DND-41 (cell line): ENCODE measurements around the gene TTC29.
"Not testable (repeated sequence)": the region's sequence is repeated elsewhere in the genome, so short reads cannot be mapped to it uniquely, and the experiment has no call there.

Experiments
- ATAC-seq: fragments of 200-7000 bp; cut with Tn5 transposase; 3 replicates; pipeline ENCODE4 v1.9.1; 2021; ENCODE audit warnings: low read depth; ENCODE audit not compliant: insufficient read depth
- DNase-seq: peaks from one replicate; pipeline ENCODE4 v3.0.0-alpha.2; 2020
- H2AFZ ChIP-seq: 2 replicates; pipeline ENCODE4 v1.6.0; 2012; ENCODE audit warnings: low read depth, low read length
- H3K27ac ChIP-seq: 2 replicates; pipeline ENCODE4 v1.5.1; 2012; ENCODE audit warnings: low read length, inconsistent platforms
- H3K27me3 ChIP-seq: fragments of 200-600 bp; sonication (generic); 2 replicates; pipeline ENCODE4 v1.6.0; 2012; ENCODE audit warnings: low read length, mild to moderate bottlenecking, inconsistent platforms; ENCODE audit not compliant: insufficient read depth, poor library complexity
- H3K36me3 ChIP-seq: 2 replicates; pipeline ENCODE4 v1.5.1; 2012; ENCODE audit warnings: low read length, inconsistent platforms; ENCODE audit not compliant: insufficient read depth
- H3K4me1 ChIP-seq: 2 replicates; pipeline ENCODE4 v1.5.1; 2012; ENCODE audit warnings: mild to moderate bottlenecking, low read length; ENCODE audit not compliant: insufficient read depth
- H3K4me2 ChIP-seq: 2 replicates; pipeline ENCODE4 v1.6.0; 2012; ENCODE audit warnings: mild to moderate bottlenecking, moderate library complexity, low read length, inconsistent platforms; ENCODE audit not compliant: insufficient read depth
- H3K4me3 ChIP-seq, 2 experiments: fragments of 200-600 bp in 1 of 2; shearing (Covaris generic) in 1 of 2; 2 replicates each; pipeline ENCODE4 v1.5.1; 2012 to 2016; ENCODE audit warnings: inconsistent platforms in 2 of 2, low read length in 2 of 2, mild to moderate bottlenecking in 2 of 2, low read depth in 1 of 2, moderate library complexity in 1 of 2
- H3K79me2 ChIP-seq: 2 replicates; pipeline ENCODE4 v1.6.0; 2012; ENCODE audit warnings: low read length, inconsistent platforms; ENCODE audit not compliant: insufficient read depth
- H3K9ac ChIP-seq: 2 replicates; pipeline ENCODE4 v1.6.0; 2012; ENCODE audit warnings: low read depth, mild to moderate bottlenecking, inconsistent platforms, low read length, moderate library complexity
- H3K9me3 ChIP-seq: 2 replicates; pipeline ENCODE4 v1.5.1; 2012; ENCODE audit warnings: low read length, moderate library complexity, mild to moderate bottlenecking, inconsistent platforms; ENCODE audit not compliant: insufficient read depth, severe bottlenecking
- H4K20me1 ChIP-seq: 2 replicates; pipeline ENCODE4 v1.6.0; 2012; ENCODE audit warnings: low read length; ENCODE audit not compliant: insufficient read depth
- EZH2 ChIP-seq: IDR thresholded peaks from 3 replicates; pipeline ENCODE4 v1.6.1; 2012; ENCODE audit warnings: borderline replicate concordance, low read depth, mild to moderate bottlenecking, moderate library complexity, low read length, inconsistent platforms; ENCODE audit not compliant: severe bottlenecking
- TF ChIP-seq, protein P1 (sequence below): IDR thresholded peaks from 2 replicates; pipeline ENCODE4 v1.5.1; 2012; ENCODE audit warnings: borderline replicate concordance, low read length, moderate library complexity, mild to moderate bottlenecking; ENCODE audit not compliant: poor library complexity, severe bottlenecking; ENCODE audit errors: extremely low read depth

TTC29 gene

GRCh38 chr4:146840731-146841130, 104.9 kb downstream of the TTC29 start:
- H3K79me2 ChIP-seq: no peaks in the 10 kb centered on the region
- H3K4me3 ChIP-seq: no peak overlapping the region
- DNase-seq (no peak), ATAC-seq (no peak)
- H3K27ac ChIP-seq: no peak overlapping the region
- H3K4me1 ChIP-seq: no peaks in the 10 kb centered on the region
- H3K9me3 ChIP-seq: no peaks in the 10 kb centered on the region
- TF ChIP-seq, protein P1, sequence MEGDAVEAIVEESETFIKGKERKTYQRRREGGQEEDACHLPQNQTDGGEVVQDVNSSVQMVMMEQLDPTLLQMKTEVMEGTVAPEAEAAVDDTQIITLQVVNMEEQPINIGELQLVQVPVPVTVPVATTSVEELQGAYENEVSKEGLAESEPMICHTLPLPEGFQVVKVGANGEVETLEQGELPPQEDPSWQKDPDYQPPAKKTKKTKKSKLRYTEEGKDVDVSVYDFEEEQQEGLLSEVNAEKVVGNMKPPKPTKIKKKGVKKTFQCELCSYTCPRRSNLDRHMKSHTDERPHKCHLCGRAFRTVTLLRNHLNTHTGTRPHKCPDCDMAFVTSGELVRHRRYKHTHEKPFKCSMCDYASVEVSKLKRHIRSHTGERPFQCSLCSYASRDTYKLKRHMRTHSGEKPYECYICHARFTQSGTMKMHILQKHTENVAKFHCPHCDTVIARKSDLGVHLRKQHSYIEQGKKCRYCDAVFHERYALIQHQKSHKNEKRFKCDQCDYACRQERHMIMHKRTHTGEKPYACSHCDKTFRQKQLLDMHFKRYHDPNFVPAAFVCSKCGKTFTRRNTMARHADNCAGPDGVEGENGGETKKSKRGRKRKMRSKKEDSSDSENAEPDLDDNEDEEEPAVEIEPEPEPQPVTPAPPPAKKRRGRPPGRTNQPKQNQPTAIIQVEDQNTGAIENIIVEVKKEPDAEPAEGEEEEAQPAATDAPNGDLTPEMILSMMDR: no peak
- TF ChIP-seq EZH2: no peak
- H3K27me3 ChIP-seq: no peaks in the 10 kb centered on the region
- no peak overlapping the region for H3K9ac ChIP-seq
- H4K20me1 ChIP-seq: no peaks in the 10 kb centered on the region
- no peak overlapping the region for H2AFZ ChIP-seq
- H3K4me2 ChIP-seq: no peak overlapping the region
- no peaks in the 10 kb centered on the region for H3K36me3 ChIP-seq

GRCh38 chr4:146835096-146835495, 110.6 kb downstream of the TTC29 start:
- Histone ChIP-seq H3K79me2 (no peaks in the 10 kb centered on the region), H3K4me1 (no peaks in the 10 kb centered on the region), H3K4me2 (no peak overlapping the region), H4K20me1 (no peaks in the 10 kb centered on the region), H3K9ac (no peak overlapping the region), H3K36me3 (no peaks in the 10 kb centered on the region), H3K27me3 (no peaks in the 10 kb centered on the region), H3K9me3 (no peaks in the 10 kb centered on the region), H3K4me3 (no peak overlapping the region), H3K27ac (no peak overlapping the region), H2AFZ (no peak overlapping the region)
- TF ChIP-seq, protein P1: no peak
- no peak for TF ChIP-seq EZH2
- DNase-seq (no peak), ATAC-seq (no peak)

- H3K36me3 ChIP-seq: no peaks in the 10 kb centered on the region
- no peak overlapping the region for H3K27ac ChIP-seq
- no peak for DNase-seq
- H3K4me3 ChIP-seq: no peak overlapping the region
- no peaks in the 10 kb centered on the region for H3K9me3 ChIP-seq
- H3K79me2 ChIP-seq: no peaks in the 10 kb centered on the region
- no peak overlapping the region for H3K9ac ChIP-seq
- no peaks in the 10 kb centered on the region for H3K27me3 ChIP-seq
- ATAC-seq: no peak
- H3K4me2 ChIP-seq: no peak overlapping the region
- no peak for TF ChIP-seq EZH2
- no peaks in the 10 kb centered on the region for H4K20me1 ChIP-seq
- no peaks in the 10 kb centered on the region for H3K4me1 ChIP-seq
- H2AFZ ChIP-seq: no peak overlapping the region
Observed at GRCh38 chr4:146834263-146835034, 111.2 kb downstream of the TTC29 start.

DNA sequence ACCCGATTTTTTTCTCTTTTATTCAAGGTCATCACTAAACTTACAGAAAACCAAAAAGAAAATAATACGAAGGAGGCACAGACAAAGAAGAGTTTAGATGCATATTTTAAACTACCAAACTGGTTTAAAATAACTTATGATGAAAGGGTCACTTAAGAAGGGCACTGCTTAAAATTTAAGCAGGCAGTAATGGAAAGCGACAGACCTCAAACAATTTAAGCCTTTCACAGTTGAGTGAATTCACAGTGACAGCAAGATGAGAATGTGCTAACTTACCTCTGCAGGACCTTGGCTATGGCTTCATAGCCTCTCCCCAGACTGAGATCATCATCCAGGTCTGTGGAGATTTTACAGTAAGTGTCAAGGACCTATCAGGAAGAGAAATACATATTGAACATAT, 112.1 kb downstream of the TTC29 start:
- TF ChIP-seq, protein P1: no peak
- TF ChIP-seq EZH2: no peak
- Histone ChIP-seq H3K79me2 (no peaks in the 10 kb centered on the region), H3K9ac (no peak overlapping the region), H3K36me3 (no peaks in the 10 kb centered on the region), H4K20me1 (no peaks in the 10 kb centered on the region), H3K9me3 (no peaks in the 10 kb centered on the region), H3K27ac (no peak overlapping the region), H3K4me3 (no peak overlapping the region), H3K4me1 (no peaks in the 10 kb centered on the region), H3K27me3 (no peaks in the 10 kb centered on the region), H2AFZ (no peak overlapping the region), H3K4me2 (no peak overlapping the region)
- ATAC-seq (no peak), DNase-seq (no peak)

GRCh38 chr4:146822980-146823379, 122.7 kb downstream of the TTC29 start:
- H3K79me2 ChIP-seq, H2AFZ ChIP-seq, ATAC-seq, H3K4me3 ChIP-seq, H3K9ac ChIP-seq, H3K36me3 ChIP-seq, H3K4me1 ChIP-seq, H3K27ac ChIP-seq, DNase-seq, H3K9me3 ChIP-seq, H4K20me1 ChIP-seq, H3K27me3 ChIP-seq, H3K4me2 ChIP-seq: not testable (repeated sequence)
